Measurements from ENCODE around the gene GNG5.
"Not testable (repeated sequence)": the region's sequence is repeated elsewhere in the genome, so short reads cannot be mapped to it uniquely, and the experiment has no call there.

The GNG5 gene

GRCh38 chr1:84481317-84481716 lies 25.1 kb downstream of the GNG5 start:
- no peak for DNase-seq

DNA sequence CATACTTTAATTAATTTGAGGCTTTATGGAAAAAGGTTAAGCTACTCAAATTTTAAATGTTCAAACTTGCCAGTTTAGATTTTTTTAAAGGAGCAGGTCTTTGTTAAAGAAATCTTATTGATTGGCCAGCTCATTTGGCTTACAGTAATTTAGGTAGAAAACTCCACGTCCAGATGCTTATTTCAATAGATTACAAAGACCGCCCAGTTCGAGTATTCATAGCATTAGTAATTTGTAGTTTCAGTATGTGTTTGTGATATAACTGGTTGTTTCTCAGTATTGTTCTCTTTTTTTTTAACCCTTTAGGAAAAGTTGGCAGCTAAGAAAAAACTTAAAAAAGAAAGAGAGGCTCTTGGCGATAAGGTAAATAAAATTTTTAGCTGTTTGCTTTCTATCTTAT lies 25.7 kb downstream of the GNG5 start:
- no peak for DNase-seq

GRCh38 chr1:84479998-84480397 lies 26.4 kb downstream of the GNG5 start:
- peak; percentile 64 for DNase-seq

GRCh38 chr1:84478876-84479868 lies 27.2 kb downstream of the GNG5 start, which contains the start of gene RPF1:
TSS of gene RPF1 (plus strand) at chr1:84479266. CDS start at chr1:84479282, 16 bp downstream.
- peak; percentile 96 for DNase-seq

GRCh38 chr1:84476225-84476624 lies 30.2 kb downstream of the GNG5 start:
- no peak for DNase-seq

DNA sequence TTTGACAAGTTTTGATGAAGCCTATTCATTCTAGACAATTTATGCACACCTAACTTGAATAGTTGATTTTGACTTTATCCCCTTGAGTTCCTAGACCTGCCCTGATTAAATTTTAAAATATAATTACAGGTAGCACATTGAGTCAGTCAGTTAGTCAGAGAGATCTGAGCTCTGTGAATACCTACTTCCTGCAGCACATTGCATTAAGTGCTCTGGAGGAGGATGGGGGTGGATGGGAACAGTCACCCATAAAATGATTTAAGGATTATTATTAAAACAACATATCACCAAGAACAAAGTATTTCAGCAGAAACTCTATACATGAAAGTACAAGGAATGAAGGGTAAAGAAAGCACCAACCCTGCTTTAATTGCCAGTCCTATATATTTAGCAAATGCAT lies 39.1 kb downstream of the GNG5 start:
- no peak for DNase-seq

- DNase-seq: no peak
These were observed 44.3 kb downstream of the GNG5 start for GRCh38 chr1:84462118-84462517.

DNA sequence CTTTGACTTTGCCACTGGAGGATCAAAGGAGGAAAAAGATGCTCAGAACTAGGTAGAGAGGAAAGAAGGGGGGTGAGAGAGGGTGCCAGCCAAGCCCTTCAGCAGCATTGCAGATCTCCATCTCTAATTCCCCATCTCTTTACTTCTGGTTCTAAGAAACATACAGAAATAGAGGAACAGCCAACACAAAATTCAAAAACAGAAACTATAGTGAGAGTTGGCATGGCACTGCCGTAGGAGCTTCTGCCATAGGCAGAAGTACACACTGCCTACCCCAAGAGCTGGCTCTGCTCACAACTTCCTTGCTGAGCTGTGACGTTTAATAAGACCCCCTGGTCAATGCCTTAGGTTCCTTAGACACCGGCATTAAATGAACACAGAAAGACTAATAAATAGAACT lies 53.9 kb downstream of the GNG5 start:
- no peak for DNase-seq

- DNase-seq: no peak
These were observed 55.5 kb downstream of the GNG5 start for GRCh38 chr1:84450910-84451309.

GRCh38 chr1:84448704-84449103 lies 57.7 kb downstream of the GNG5 start:
- DNase-seq: not testable (repeated sequence)

All from NCI-H510A treated with DMSO at 0.1 percent for 48 hours (cell line).